ENCODE measurements around the gene EFCAB10. TPM values are rescaled to one million over a fixed set of nuclear protein-coding genes. Genes with fewer than 3 reads are reported as not detected.
"Not testable (repeated sequence)": the region's sequence is repeated elsewhere in the genome, so short reads cannot be mapped to it uniquely, and the experiment has no call there.

Gene EFCAB10
- total RNA-seq, 1 experiment from 2014 or later, result 0.18 TPM

GRCh38 chr7:105521027-105521716 lies 60.1 kb downstream of the EFCAB10 start:
- peaks cover 55% of the 10 kb centered on the region for H3K79me2 ChIP-seq (ENCODE audit: low read length)
- H3K27ac ChIP-seq (ENCODE audit: low read length), result peak overlapping the region; percentile 71
- H3F3A ChIP-seq (ENCODE audit: low read length, unreplicated experiment), result no peaks in the 10 kb centered on the region
- no peaks in the 10 kb centered on the region for H3K27me3 ChIP-seq (ENCODE audit: low read length)
- H3K9me3 ChIP-seq (ENCODE audit: low read length), result no peaks in the 10 kb centered on the region
- DNase-seq (peak; percentile 58), ATAC-seq (peak; percentile 54)
- peak overlapping the region; percentile 85 for H3K4me2 ChIP-seq (ENCODE audit: low read length)
- intact Hi-C loops (cut with micrococcal nuclease), result loop anchor here (2.0 kb wide), 1 partner anchor 764 kb away; the partner anchor contains the start of gene NAMPT
- no peaks in the 10 kb centered on the region for H3K9me2 ChIP-seq (replicated peaks; ENCODE audit: low read length)
- peak overlapping the region; percentile 97 for H3K9ac ChIP-seq (ENCODE audit: low read length)
- peaks cover 18% of the 10 kb centered on the region for H3K4me1 ChIP-seq (ENCODE audit: insufficient read depth, low read length)
- H4K20me1 ChIP-seq (ENCODE audit: low read length), result peaks cover 19% of the 10 kb centered on the region; the same call in 1 of the 2 replicates
- ChIA-PET POLR2A (ENCODE audit: unreplicated experiment) (no interaction called here), CTCF (no interaction called here)
- H2AFZ ChIP-seq (ENCODE audit: low read length), result peak overlapping the region; percentile 81
- BruUV-seq (replicated peaks), result no TSS peak
- TF ChIP-seq CTCF (conservative IDR thresholded peaks at IDR 0.05; ENCODE audit: low read depth, low read length) (no peak), EZH2 (IDR thresholded peaks at IDR 0.05; ENCODE audit: low read length, unreplicated experiment) (no peak), EZH2phosphoT487 (IDR thresholded peaks at IDR 0.05; ENCODE audit: borderline replicate concordance, low read length) (no peak)
- H3K4me3 ChIP-seq (ENCODE audit: low read length), result peak overlapping the region; percentile 91
- H3K36me3 ChIP-seq (ENCODE audit: low read depth, low read length), result peaks cover 18% of the 10 kb centered on the region; the same call in 1 of the 2 replicates

- H3K9me2 ChIP-seq (replicated peaks; ENCODE audit: low read length); H3K9me3 ChIP-seq (ENCODE audit: low read length); CTCF ChIA-PET; H2AFZ ChIP-seq (ENCODE audit: low read length); H3K27ac ChIP-seq (ENCODE audit: low read length); ATAC-seq; POLR2A ChIA-PET (ENCODE audit: unreplicated experiment); H3K27me3 ChIP-seq (ENCODE audit: low read length); DNase-seq; H3F3A ChIP-seq (ENCODE audit: low read length, unreplicated experiment): not testable (repeated sequence)
- Histone ChIP-seq H3K4me2 (ENCODE audit: low read length) (peak overlapping the region; percentile 85), H3K79me2 (ENCODE audit: low read length) (peaks cover 59% of the 10 kb centered on the region), H3K36me3 (ENCODE audit: low read depth, low read length) (peaks cover 18% of the 10 kb centered on the region; the same call in 1 of the 2 replicates), H3K9ac (ENCODE audit: low read length) (peak overlapping the region; percentile 97), H4K20me1 (ENCODE audit: low read length) (peaks cover 19% of the 10 kb centered on the region; the same call in 1 of the 2 replicates), H3K4me1 (ENCODE audit: insufficient read depth, low read length) (peaks cover 18% of the 10 kb centered on the region), H3K4me3 (ENCODE audit: low read length) (peak overlapping the region; percentile 91)
- BruUV-seq (replicated peaks), result TSS peak; percentile 43
- intact Hi-C loops (cut with micrococcal nuclease), result loop anchor here (2.0 kb wide), 1 partner anchor 764 kb away; the partner anchor contains the start of gene NAMPT
Measured at GRCh38 chr7:105520620-105521019, 60.7 kb downstream of the EFCAB10 start.

GRCh38 chr7:105519353-105519752 lies 61.9 kb downstream of the EFCAB10 start:
- H3K4me2 ChIP-seq (ENCODE audit: low read length), result peak overlapping the region; percentile 25
- ChIA-PET CTCF (interaction anchor here (1.1 kb wide), 1 partner anchor 658 kb away, joined by 3 read pairs; no protein-coding TSS in a partner anchor), POLR2A (ENCODE audit: unreplicated experiment) (no interaction called here)
- no peak overlapping the region for H2AFZ ChIP-seq (ENCODE audit: low read length)
- ATAC-seq (no peak), DNase-seq (peak; percentile 39)
- no TSS peak for BruUV-seq (replicated peaks)
- H3K4me1 ChIP-seq (ENCODE audit: insufficient read depth, low read length), result peaks cover 27% of the 10 kb centered on the region
- H3K9me2 ChIP-seq (replicated peaks; ENCODE audit: low read length), result no peaks in the 10 kb centered on the region
- TF ChIP-seq CTCF (conservative IDR thresholded peaks at IDR 0.05; ENCODE audit: low read depth, low read length) (no peak), EZH2 (IDR thresholded peaks at IDR 0.05; ENCODE audit: low read length, unreplicated experiment) (no peak), EZH2phosphoT487 (IDR thresholded peaks at IDR 0.05; ENCODE audit: borderline replicate concordance, low read length) (no peak)
- H3K4me3 ChIP-seq (ENCODE audit: low read length), result peak overlapping the region; percentile 2; the same call in 1 of the 2 replicates
- peaks cover 19% of the 10 kb centered on the region; the same call in 1 of the 2 replicates for H4K20me1 ChIP-seq (ENCODE audit: low read length)
- intact Hi-C loops (cut with micrococcal nuclease), result no loop called here
- no peaks in the 10 kb centered on the region for H3K9me3 ChIP-seq (ENCODE audit: low read length)
- no peaks in the 10 kb centered on the region for H3K27me3 ChIP-seq (ENCODE audit: low read length)
- H3K27ac ChIP-seq (ENCODE audit: low read length), result no peak overlapping the region
- H3F3A ChIP-seq (ENCODE audit: low read length, unreplicated experiment), result peaks cover 9% of the 10 kb centered on the region
- H3K79me2 ChIP-seq (ENCODE audit: low read length), result peaks cover 66% of the 10 kb centered on the region
- H3K9ac ChIP-seq (ENCODE audit: low read length), result no peak overlapping the region
- peaks cover 18% of the 10 kb centered on the region; the same call in 1 of the 2 replicates for H3K36me3 ChIP-seq (ENCODE audit: low read depth, low read length)

- BruUV-seq (replicated peaks); DNase-seq; H3K9me2 ChIP-seq (replicated peaks; ENCODE audit: low read length); H3K9me3 ChIP-seq (ENCODE audit: low read length); intact Hi-C loops (cut with micrococcal nuclease); H2AFZ ChIP-seq (ENCODE audit: low read length); CTCF ChIA-PET; H3K9ac ChIP-seq (ENCODE audit: low read length); POLR2A ChIA-PET (ENCODE audit: unreplicated experiment); ATAC-seq; H3K4me3 ChIP-seq (ENCODE audit: low read length); H3K27ac ChIP-seq (ENCODE audit: low read length); H3K27me3 ChIP-seq (ENCODE audit: low read length); H3F3A ChIP-seq (ENCODE audit: low read length, unreplicated experiment); H3K4me2 ChIP-seq (ENCODE audit: low read length): not testable (repeated sequence)
- peaks cover 33% of the 10 kb centered on the region for H4K20me1 ChIP-seq (ENCODE audit: low read length)
- peaks cover 18% of the 10 kb centered on the region for H3K4me1 ChIP-seq (ENCODE audit: insufficient read depth, low read length)
- H3K79me2 ChIP-seq (ENCODE audit: low read length), result peaks cover 83% of the 10 kb centered on the region
- peaks cover 25% of the 10 kb centered on the region for H3K36me3 ChIP-seq (ENCODE audit: low read depth, low read length)
Measured at GRCh38 chr7:105515610-105516009, 65.7 kb downstream of the EFCAB10 start.

Measured in PC-3 (cell line).